ENCODE results near the gene TNK1.
"Not testable (repeated sequence)": the region's sequence is repeated elsewhere in the genome, so short reads cannot be mapped to it uniquely, and the experiment has no call there.

TNK1 gene

GRCh38 chr17:7380855-7381683 is at the start of gene TNK1:
TSS of gene TNK1 (plus strand) at chr17:7381089. CDS start at chr17:7382927, 1,838 bp downstream.
- no peak for DNase-seq (ENCODE audit: low read depth in 1 of 2, low spot score in 1 of 2)

- no peak for DNase-seq (ENCODE audit: low read depth in 1 of 2, low spot score in 1 of 2)
These were observed 48.8 kb upstream of the TNK1 start for GRCh38 chr17:7332111-7332510.

- not testable (repeated sequence) for DNase-seq (ENCODE audit: low read depth in 1 of 2, low spot score in 1 of 2)
These were observed 48.3 kb upstream of the TNK1 start for GRCh38 chr17:7332600-7333069.

- DNase-seq (ENCODE audit: low read depth in 1 of 2, low spot score in 1 of 2), result no peak
These were observed 45.9 kb upstream of the TNK1 start for GRCh38 chr17:7334938-7335538.

- DNase-seq (ENCODE audit: low read depth in 1 of 2, low spot score in 1 of 2), result not testable (repeated sequence)
These were observed 45.1 kb upstream of the TNK1 start for GRCh38 chr17:7335765-7336164.

- DNase-seq (ENCODE audit: low read depth in 1 of 2, low spot score in 1 of 2), result peak; percentile 73
These were observed 44.4 kb upstream of the TNK1 start, which contains the start of gene ACAP1 for GRCh38 chr17:7336240-7337175. TSS of gene ACAP1 (plus strand) at chr17:7336529. CDS start at chr17:7336735, 206 bp downstream.

GRCh38 chr17:7337600-7337999 is 43.3 kb upstream of the TNK1 start:
- DNase-seq (ENCODE audit: low read depth in 1 of 2, low spot score in 1 of 2), result not testable (repeated sequence)

GRCh38 chr17:7340179-7340578 is 40.7 kb upstream of the TNK1 start:
- DNase-seq (ENCODE audit: low read depth in 1 of 2, low spot score in 1 of 2), result no peak

GRCh38 chr17:7341842-7342241 is 39.0 kb upstream of the TNK1 start:
- DNase-seq (ENCODE audit: low read depth in 1 of 2, low spot score in 1 of 2), result no peak

GRCh38 chr17:7343250-7343649 is 37.6 kb upstream of the TNK1 start:
- DNase-seq (ENCODE audit: low read depth in 1 of 2, low spot score in 1 of 2), result no peak

GRCh38 chr17:7346761-7347614 is 33.9 kb upstream of the TNK1 start:
- no peak for DNase-seq (ENCODE audit: low read depth in 1 of 2, low spot score in 1 of 2)

- no peak for DNase-seq (ENCODE audit: low read depth in 1 of 2, low spot score in 1 of 2)
These were observed 33.0 kb upstream of the TNK1 start for GRCh38 chr17:7347630-7348477.

GRCh38 chr17:7348478-7349242 is 32.2 kb upstream of the TNK1 start:
- no peak for DNase-seq (ENCODE audit: low read depth in 1 of 2, low spot score in 1 of 2)

- DNase-seq (ENCODE audit: low read depth in 1 of 2, low spot score in 1 of 2), result peak; percentile 51 to 56
These were observed 29.0 kb upstream of the TNK1 start, which contains the start of gene KCTD11 for GRCh38 chr17:7351665-7352502. TSS of gene KCTD11 (plus strand) at chr17:7352162.

- DNase-seq (ENCODE audit: low read depth in 1 of 2, low spot score in 1 of 2), result no peak
These were observed 28.4 kb upstream of the TNK1 start for GRCh38 chr17:7352503-7352889.

- no peak for DNase-seq (ENCODE audit: low read depth in 1 of 2, low spot score in 1 of 2)
These were observed 27.8 kb upstream of the TNK1 start for GRCh38 chr17:7352910-7353635.

GRCh38 chr17:7354262-7354843 is 26.5 kb upstream of the TNK1 start:
- DNase-seq (ENCODE audit: low read depth in 1 of 2, low spot score in 1 of 2), result no peak
